ENCODE results near the gene CASR.

The CASR gene

GRCh38 chr3:122263058-122263457 is 79.6 kb downstream of the CASR start:
- DNase-seq: no peak

DNA sequence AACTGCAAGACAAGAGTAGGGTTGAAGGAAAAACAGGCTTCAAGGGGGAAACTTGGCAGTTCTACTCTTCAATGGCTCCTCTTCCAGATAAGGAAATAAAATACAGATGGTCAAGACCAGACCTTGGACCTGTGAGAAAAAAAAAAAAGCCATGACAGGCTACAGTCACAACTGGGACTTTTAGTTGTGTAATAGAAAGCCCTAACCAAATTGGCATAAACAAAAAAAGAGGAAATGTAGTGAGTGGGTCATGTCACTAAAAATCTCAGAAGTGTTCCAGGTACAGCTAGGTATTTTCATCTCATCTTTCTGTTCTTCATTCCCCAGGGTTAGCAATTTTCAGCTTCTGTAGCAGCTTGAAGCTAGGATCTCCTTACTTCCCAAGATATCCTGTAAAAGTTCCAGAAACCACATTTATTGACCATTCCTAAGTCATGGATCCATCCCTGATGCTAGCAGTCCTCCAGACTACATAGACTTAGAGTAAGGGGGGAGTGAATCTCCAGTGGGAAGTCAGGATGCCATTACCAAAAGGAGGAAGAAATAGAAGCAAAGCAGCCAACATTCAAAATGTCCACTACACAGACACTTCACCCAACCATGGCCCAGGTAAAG is 80.6 kb downstream of the CASR start:
- no peak for DNase-seq

DNA sequence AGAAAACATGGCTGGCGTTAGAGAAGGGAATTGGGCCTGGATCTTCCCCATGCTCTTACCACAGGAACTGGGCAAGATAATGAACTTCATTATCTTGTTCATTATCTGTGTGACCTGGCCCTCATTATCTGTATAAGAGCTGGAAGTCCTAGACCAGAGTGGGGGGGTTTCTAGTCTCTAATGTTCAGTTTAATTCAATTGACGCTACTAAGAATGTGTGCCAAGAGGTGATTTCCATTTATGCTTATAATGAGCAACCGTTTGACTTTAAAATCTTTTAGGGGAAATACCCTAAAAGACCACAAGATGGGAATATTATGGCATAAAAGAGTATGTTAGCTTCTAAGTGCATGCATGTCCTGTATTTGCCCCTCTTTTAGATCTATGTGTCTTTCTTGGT is 82.5 kb downstream of the CASR start:
- DNase-seq: no peak

- peak; percentile 63 for DNase-seq
These were observed 85.0 kb downstream of the CASR start for GRCh38 chr3:122268257-122269024.

GRCh38 chr3:122269045-122269444 is 85.6 kb downstream of the CASR start:
- DNase-seq: no peak

DNA sequence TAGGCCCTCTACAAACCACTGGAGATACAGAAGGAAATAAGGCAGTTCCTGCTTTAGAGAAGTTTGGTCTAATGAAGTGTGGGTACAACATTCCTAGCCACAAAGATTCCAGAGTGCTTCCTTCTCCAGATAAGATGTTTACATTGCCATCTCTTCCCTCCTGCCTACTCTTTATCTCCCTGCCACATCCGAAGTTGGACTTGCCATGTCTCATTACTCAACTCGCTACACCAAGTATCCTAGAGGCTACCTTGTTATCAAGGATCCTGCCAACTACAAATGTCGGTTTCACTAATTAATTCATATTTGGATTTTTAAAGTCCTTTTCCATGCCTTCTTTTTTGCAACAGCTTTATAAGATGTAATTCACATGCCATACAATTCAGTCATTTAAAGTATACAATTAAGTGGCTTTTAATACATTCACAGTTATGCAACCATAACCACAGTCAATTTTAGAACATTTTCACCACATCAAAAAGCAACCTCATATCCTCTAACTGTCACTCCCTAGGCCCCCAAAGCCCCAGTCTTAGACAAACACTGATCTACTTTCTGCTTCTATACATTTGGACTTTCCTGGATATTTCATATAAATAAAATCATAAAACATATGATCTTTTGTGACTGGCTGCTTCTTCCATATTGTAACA is 87.9 kb downstream of the CASR start:
- no peak for DNase-seq

DNA sequence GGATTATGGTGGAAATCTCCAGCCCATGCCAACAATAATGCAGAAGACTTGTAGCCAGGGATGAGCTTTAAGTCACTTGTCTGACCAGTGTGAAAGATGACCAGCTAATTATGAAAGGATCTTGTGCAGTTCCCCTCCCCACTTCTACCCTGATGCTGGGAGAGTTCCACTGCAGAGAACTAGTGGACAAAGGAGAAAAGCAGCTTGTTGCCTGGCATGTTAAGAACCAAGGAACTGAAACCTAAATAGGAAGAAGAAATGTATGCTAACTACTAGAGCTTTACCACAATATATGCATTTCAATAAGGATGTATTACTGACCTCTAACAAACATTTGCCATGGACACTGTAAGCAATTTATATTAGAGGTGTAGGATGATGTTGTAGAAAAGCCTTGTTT is 89.4 kb downstream of the CASR start:
- no peak for DNase-seq

DNA sequence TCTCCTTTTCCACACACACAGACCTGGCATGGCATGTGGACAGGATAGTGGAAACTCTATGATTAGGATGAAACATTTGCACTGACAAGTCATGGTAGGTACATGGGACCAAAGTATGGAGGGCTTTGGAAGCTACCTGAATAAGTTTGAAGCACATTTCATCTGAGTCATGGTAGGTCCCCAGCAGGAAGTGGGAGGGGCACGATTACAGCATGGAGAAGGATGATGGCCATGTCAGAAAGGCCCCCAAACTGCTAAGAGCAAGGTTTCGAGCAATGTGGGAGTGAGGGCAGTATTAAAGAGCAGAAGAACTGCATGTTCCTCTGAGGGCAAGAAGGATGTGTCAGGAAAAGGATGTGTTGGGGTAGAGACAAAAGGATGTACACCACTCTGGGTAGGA is 90.0 kb downstream of the CASR start:
- no peak for DNase-seq

- no peak for DNase-seq
These were observed 98.4 kb downstream of the CASR start for GRCh38 chr3:122281891-122282290.

DNA sequence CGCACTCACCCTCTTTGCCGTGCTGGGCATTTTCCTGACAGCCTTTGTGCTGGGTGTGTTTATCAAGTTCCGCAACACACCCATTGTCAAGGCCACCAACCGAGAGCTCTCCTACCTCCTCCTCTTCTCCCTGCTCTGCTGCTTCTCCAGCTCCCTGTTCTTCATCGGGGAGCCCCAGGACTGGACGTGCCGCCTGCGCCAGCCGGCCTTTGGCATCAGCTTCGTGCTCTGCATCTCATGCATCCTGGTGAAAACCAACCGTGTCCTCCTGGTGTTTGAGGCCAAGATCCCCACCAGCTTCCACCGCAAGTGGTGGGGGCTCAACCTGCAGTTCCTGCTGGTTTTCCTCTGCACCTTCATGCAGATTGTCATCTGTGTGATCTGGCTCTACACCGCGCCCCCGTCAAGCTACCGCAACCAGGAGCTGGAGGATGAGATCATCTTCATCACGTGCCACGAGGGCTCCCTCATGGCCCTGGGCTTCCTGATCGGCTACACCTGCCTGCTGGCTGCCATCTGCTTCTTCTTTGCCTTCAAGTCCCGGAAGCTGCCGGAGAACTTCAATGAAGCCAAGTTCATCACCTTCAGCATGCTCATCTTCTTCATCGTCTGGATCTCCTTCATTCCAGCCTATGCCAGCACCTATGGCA is 100.5 kb downstream of the CASR start:
- no peak for DNase-seq

DNA sequence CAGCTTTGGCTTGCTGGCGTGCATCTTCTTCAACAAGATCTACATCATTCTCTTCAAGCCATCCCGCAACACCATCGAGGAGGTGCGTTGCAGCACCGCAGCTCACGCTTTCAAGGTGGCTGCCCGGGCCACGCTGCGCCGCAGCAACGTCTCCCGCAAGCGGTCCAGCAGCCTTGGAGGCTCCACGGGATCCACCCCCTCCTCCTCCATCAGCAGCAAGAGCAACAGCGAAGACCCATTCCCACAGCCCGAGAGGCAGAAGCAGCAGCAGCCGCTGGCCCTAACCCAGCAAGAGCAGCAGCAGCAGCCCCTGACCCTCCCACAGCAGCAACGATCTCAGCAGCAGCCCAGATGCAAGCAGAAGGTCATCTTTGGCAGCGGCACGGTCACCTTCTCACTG is 101.0 kb downstream of the CASR start:
- no peak for DNase-seq

DNA sequence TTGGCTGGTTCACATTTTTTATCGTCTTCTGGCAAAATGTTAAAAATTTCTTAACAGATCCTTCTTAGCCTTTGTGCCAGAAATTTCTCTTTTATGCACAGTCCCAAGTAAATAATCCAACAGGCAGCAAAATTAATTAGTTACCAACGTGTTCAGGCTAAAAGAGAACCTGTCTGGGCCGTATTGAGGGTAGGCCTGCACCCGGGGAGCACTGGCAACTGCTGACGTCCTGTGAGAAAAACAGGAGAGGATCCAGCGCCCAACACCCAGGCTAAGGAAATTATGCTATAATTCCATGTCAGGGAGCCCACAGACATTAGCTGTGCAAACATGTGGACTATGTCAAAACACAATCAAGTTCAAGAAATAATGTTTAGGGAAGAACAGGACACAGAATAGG is 110.9 kb downstream of the CASR start:
- DNase-seq: no peak

DNA sequence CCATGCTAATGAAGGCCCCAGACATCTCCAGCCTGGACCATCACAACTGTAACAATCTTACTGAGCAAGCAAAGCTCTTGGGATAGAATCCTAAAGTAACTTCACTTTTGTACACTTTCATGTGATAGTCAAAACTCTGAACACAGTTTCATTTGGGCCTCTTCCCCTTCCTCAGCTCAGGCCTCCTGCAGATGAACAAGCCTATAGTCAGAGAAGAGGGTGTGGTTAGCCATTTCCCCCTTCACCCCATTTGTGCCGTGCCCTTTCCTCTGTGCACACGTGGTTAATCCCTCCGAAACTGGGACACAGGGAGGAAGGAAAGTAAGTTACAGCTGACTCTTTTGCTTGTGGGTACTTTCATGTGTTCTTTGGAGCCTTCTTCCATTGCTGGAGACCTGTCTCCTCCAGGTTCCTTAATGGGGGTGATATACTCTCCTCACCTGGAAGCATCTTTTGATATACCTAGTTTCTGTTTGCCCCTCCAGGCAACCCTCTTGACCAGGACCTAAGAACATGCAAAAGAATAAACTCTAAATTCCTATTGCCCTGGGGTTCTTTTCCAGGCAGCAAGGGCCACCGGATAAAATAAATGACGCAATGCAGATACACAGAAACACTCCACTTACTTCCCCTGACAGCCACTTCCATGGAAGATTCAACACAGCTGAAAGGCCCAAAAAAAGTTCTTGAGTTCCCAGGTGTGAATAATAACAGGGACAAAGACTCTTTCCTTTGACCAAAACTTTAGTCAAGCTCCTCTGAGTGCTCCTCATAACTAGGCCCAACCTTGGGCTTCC is 112.0 kb downstream of the CASR start:
- DNase-seq: no peak

DNA sequence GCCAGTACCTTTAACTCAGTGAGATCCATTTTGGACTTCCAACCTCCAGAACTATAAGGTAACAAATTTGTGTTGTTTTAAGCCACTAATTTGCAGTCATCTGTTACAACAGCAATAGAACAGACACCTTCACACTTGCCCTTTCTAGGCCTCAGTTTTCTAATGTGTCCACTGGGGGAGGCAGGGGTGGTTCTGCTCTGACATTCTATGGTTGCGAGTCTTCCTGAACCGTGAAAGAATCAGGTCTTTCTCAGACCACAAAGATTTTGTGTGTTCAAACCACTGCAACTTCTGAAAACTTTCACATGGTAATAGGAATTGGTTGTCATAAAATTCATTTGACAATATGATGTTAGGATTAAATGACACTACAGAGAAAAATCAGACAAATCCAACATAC is 114.8 kb downstream of the CASR start:
- DNase-seq: no peak

DNA sequence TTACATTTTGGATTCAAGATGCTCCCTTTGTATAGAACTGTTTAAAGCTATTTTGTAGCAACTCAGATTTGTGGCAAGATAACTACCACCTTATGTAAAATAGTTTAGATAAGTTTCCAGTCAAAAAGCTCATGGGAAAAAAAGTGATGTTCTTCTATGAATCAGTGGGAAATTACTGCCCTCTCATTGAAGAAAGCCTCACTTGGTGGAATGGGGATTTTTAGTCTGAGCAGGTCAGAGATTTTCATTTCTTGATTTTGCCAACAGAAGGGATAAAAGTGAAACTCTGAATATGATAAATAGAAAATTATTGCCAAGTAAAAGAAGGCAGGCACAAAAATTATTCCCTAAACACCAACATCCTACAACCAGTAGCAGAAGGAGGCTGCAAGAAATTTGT is 115.7 kb downstream of the CASR start:
- no peak for DNase-seq

GRCh38 chr3:122299872-122300460 is 116.5 kb downstream of the CASR start:
- DNase-seq: peak; percentile 22

GRCh38 chr3:122301063-122301462 is 117.6 kb downstream of the CASR start:
- no peak for DNase-seq

- peak; percentile 7 for DNase-seq
These were observed 122.6 kb downstream of the CASR start for GRCh38 chr3:122305818-122306621.

- DNase-seq: no peak
These were observed 123.1 kb downstream of the CASR start for GRCh38 chr3:122306622-122306953.

- no peak for DNase-seq
These were observed 123.7 kb downstream of the CASR start for GRCh38 chr3:122307094-122307687.

DNA sequence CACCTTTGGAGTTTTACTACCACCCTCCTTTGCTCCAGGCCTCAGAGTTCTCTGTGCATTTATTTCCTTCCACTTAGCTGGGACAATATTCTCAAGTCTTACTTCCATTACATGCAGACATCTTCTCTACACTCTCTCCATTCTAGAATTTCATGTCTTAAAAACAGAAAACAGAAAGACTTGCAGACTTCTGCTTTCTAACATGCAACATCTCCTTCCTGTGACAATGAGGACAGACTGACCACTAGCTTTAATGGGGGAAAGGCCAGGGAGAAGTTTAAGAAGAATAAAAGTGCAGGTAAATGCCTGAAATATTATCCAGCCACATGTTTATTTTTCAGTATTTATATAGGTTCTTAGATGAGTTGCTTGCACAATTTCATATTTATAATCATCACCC is 124.5 kb downstream of the CASR start:
- no peak for DNase-seq
